Mucosa of gallbladder (tissue), 1 donor: Measurements from ENCODE around the gene ITPRIPL2. TPM values are rescaled to one million over a fixed set of nuclear protein-coding genes. Genes with fewer than 3 reads are reported as not detected.

Source experiments
- total RNA-seq: library from RNA; stranded (reverse); gene quantifications from one replicate; pipeline ENCODE4 v1.2.1, GENCODE V29; 2021
- donor health status: DM: no; HTN: no; CAD: no.

Gene ITPRIPL2
- total RNA-seq, 1 donor from 2014 or later = 37.5 TPM

Other genes with a start within 250 kb of the ITPRIPL2 start
- 76.3 TPM for gene SMG1, start 187.6 kb upstream of the ITPRIPL2 start, total RNA-seq
- 1.4 TPM for gene TMC7, start 130.0 kb upstream of the ITPRIPL2 start, total RNA-seq
- 26.2 TPM for gene COQ7, start 46.4 kb upstream of the ITPRIPL2 start, total RNA-seq
- 4.0 TPM for gene SYT17, start 54.3 kb downstream of the ITPRIPL2 start, total RNA-seq
- 0.26 TPM for gene CLEC19A, start 171.8 kb downstream of the ITPRIPL2 start, total RNA-seq